ENCODE data around the gene SMOC1.

SMOC1 gene

GRCh38 chr14:70077720-70078119 lies 198.5 kb downstream of the SMOC1 start:
- 87% methylated on average over 2 of the region's 2 CpGs for WGBS
- Histone ChIP-seq H3K9ac (ENCODE audit: low read depth, low read length) (no peak overlapping the region), H3K9me3 (ENCODE audit: insufficient read depth, low read depth, low read length) (no peaks in the 10 kb centered on the region), H3K4me3 (ENCODE audit: low read length) (no peak overlapping the region), H3K27me3 (ENCODE audit: insufficient read depth, low read length) (no peaks in the 10 kb centered on the region), H3K27ac (ENCODE audit: low read depth, low read length) (no peak overlapping the region), H3K4me1 (ENCODE audit: insufficient read depth, low read length) (no peaks in the 10 kb centered on the region), H3K36me3 (ENCODE audit: insufficient read depth, low read length) (no peaks in the 10 kb centered on the region)

GRCh38 chr14:70078329-70078728 lies 199.1 kb downstream of the SMOC1 start:
- H3K4me1 ChIP-seq (ENCODE audit: insufficient read depth, low read length), result no peaks in the 10 kb centered on the region
- no peak overlapping the region for H3K4me3 ChIP-seq (ENCODE audit: low read length)
- no peaks in the 10 kb centered on the region for H3K27me3 ChIP-seq (ENCODE audit: insufficient read depth, low read length)
- H3K9me3 ChIP-seq (ENCODE audit: insufficient read depth, low read depth, low read length), result no peaks in the 10 kb centered on the region
- no peaks in the 10 kb centered on the region for H3K36me3 ChIP-seq (ENCODE audit: insufficient read depth, low read length)
- H3K9ac ChIP-seq (ENCODE audit: low read depth, low read length), result no peak overlapping the region
- no peak overlapping the region for H3K27ac ChIP-seq (ENCODE audit: low read depth, low read length)

GRCh38 chr14:70080076-70080475 lies 200.9 kb downstream of the SMOC1 start:
- no peaks in the 10 kb centered on the region for H3K27me3 ChIP-seq (ENCODE audit: insufficient read depth, low read length)
- WGBS, result 94% methylated on average over 6 of the region's 6 CpGs

More at GRCh38 chr14:70080076-70080475, 200.9 kb downstream of the SMOC1 start:
- no peak overlapping the region for H3K27ac ChIP-seq (ENCODE audit: low read depth, low read length)
- no peak overlapping the region for H3K4me3 ChIP-seq (ENCODE audit: low read length)
- H3K9ac ChIP-seq (ENCODE audit: low read depth, low read length), result no peak overlapping the region
- no peaks in the 10 kb centered on the region for H3K4me1 ChIP-seq (ENCODE audit: insufficient read depth, low read length)
- H3K9me3 ChIP-seq (ENCODE audit: insufficient read depth, low read depth, low read length), result no peaks in the 10 kb centered on the region
- H3K36me3 ChIP-seq (ENCODE audit: insufficient read depth, low read length), result no peaks in the 10 kb centered on the region
